Measurements from ENCODE around the gene OR9Q1. TPM values are rescaled to one million over a fixed set of nuclear protein-coding genes. Genes with fewer than 3 reads are reported as not detected.
"Not testable (repeated sequence)": the region's sequence is repeated elsewhere in the genome, so short reads cannot be mapped to it uniquely, and the experiment has no call there.

OR9Q1 gene
- total RNA-seq, 1 donor from 2014 or later: not detected

DNA sequence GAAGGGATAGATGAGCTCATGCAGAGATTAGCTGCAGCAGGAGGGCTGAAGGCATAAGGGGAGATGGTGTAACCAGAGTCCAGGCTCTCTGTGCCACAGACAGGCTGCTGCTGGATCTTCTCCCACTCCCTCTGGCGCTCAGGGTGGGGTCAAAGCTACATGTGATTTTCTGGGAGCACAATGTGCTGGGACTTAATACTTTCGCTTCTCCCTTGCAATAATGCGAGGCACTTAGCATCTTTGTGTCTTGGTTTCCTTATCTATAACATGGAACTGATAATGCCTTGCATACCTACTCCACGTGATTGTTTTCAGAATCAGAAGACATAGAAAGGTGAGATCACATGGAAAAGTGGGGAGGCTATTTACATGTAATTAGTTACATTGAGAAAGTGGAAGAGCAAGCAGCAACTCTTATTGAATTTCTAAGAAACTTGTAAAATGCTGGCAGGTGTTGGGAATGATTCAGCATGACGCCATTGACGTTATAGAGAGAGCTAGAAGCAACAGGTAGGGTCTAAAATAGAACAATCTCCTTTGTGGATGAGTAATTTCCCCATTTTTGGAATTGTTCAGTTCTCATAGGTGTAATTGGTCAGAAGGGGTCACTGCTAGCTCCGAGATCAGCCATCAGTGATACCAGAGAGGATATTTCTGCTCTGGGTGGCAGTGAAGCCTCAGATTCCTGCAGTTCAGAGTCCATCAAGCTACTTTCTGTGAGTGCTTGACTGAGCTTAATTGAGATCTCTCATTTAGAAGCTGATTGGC, 109.8 kb downstream of the OR9Q1 start:
- DNase-seq (ENCODE audit: low read depth, low spot score): no peak

DNA sequence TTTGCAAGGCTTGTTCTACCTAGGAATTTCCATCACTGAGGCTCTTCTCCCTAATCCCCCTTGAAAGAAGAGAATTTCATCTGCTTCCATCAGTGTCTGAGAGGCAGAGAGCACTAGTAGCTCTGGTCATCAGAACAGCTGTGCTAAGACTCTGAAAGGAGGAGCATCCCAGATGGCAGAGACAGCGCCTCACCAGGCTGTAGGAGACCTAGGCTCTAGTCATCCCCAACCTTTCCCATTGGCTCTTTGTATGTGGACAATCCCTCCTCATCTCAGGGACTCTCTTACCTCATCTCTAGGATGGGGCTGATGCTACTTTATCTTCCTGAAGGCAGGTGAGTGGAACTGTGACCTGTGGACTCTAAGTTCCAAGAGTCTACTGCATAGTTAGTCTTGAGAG, 110.5 kb downstream of the OR9Q1 start:
- DNase-seq (ENCODE audit: low read depth, low spot score): no peak

DNA sequence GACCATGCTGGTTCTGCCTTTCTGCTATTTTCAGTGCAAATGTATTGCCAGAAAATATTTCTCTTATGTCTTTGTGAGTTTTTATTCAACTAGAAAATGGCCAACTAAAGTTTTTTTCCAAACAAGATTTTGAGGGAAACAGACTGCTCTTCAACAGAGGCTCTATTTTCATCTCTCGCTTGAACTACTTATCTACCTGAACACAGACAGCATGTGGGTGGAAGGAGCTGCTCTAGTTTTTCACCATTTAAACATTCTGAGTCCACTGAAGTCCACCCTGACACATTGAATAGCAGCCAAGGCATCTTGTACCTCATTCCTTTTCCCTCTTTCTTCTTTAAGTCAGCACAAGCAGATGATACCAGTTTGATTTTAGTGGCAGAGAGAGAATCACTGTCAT, 111.5 kb downstream of the OR9Q1 start:
- no peak for DNase-seq (ENCODE audit: low read depth, low spot score)

DNA sequence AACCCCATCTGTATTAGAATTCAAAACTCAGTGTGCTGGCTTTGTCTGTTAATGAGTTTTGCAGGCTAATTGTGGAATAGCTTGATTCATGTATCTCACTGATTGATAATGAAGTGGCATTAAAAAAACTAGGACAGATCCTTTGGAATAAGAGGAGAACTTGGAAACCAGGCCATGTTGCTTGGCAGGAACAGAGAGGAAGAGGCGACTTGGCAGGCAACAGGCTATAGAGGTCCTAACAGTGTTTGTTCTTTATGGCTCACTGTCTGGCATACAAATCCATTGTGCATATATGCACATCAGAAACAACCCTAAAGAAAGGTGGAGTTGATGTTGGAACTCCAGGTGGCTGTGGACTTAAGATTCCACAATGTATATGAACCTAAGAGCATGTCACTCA, 119.1 kb downstream of the OR9Q1 start:
- DNase-seq (ENCODE audit: low read depth, low spot score): no peak

DNA sequence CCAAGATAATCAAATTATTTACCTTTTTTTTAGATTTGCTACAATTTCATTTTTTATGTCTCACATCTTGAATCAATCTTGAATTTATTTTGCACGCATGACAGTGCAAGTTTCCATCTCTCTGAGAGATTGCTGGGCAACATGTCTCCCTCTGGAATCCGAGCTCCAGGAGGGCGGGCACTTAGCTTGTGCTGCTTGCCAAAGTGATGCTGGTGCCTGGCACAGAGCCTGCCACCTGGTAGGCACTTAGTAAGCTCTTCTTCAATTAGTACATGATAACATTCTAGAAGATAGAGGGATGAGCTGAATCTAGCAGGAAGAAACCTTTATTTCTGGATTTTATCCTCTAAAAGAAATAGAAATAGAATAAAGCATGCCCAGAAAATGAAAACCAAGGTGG, 129.1 kb downstream of the OR9Q1 start:
- DNase-seq (ENCODE audit: low read depth, low spot score): no peak

DNA sequence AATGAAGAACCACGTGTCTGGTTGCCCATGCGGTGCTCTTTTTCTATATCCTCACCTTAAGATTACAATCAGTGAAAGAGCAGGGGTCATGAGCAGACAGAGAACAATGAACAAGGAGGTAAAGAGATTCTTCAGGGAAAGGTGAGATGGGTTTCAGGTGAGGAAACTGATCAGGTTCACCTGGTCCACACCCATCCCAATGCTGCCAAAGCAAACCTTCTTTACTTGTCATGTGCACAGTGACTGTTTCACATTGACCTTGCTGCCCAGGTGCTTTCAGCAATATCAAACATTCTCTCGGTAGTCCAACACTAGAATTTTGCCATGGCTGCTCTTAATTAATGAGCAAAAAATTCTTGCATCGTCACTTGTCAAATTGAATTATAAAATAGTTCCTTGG, 140.7 kb downstream of the OR9Q1 start:
- no peak for DNase-seq (ENCODE audit: low read depth, low spot score)

DNA sequence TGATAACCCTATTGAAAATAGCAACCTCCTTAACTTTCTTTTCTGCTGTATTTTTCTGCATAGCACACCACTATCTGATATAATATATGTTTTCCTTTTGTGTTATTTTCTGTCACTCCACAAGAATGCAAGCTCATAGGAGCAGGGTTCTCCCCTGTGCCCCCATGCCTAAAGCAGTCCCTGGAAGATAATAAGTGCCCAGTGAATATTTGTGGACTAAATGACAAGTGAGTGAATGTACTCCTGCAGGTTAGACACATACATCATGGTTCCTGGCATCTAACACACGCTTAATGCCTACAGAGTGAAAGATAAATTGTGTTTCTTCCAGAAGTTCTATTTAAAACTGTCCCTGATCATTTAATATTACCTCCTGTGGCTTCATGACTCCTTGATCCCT, 141.3 kb downstream of the OR9Q1 start:
- no peak for DNase-seq (ENCODE audit: low read depth, low spot score)

DNA sequence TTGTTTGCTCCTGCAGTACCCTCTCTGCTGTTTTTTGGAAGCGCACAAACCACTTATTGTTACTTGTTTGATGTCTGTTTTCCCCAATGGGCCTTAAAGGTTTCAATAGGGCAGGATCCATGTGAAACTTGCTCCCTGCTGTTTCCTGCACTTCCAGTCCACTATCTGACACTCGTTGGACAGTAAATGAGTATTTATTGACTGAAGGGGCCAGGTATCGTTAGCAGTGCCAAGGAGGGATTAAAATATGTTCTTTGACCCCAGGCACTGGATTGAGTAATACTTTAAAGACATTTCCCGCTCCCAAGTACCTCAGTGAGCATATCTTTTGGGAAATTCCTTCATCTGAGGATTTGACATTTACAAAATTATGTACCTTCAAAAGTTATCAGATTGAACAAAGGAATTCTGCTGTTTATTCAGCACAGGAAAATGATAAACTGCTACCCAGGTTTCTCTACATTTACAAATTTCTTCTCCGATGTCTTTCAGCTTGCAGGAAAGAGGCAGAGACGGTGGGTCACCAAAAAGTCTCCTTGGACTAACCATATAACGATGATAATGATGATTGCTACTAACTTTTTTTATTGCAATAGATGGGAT, 141.9 kb downstream of the OR9Q1 start:
- no peak for DNase-seq (ENCODE audit: low read depth, low spot score)

DNA sequence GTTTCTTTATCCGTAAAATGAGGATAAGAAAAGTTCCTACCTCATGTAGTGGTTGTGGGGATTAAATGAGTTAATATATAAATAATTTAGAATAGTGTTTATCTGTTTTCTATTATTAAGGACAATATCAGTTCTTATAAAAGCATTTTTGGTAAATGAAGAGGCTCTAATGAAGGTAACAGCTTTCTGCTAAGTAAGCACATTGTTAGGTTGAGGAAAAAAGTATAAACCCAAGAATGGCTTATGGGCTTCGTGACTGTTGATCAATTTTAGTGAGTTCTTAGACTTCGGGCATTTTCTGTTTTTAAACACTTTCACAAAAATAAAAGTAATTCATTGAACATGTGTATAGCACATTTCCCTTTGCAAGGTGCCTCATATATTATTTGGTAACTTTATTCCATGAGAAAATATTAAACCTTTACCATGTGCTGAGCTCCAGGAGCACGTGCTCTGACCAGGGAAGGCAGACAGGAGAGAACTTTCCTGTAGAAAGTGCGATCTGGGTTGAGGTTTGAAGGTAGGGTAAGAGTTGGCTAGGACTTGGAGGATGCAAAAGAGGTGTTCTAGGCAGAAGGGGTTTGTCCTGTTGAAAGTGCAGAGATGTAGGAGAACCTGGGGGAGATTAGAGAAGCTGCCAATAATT, 153.9 kb downstream of the OR9Q1 start:
- no peak for DNase-seq (ENCODE audit: low read depth, low spot score)

DNA sequence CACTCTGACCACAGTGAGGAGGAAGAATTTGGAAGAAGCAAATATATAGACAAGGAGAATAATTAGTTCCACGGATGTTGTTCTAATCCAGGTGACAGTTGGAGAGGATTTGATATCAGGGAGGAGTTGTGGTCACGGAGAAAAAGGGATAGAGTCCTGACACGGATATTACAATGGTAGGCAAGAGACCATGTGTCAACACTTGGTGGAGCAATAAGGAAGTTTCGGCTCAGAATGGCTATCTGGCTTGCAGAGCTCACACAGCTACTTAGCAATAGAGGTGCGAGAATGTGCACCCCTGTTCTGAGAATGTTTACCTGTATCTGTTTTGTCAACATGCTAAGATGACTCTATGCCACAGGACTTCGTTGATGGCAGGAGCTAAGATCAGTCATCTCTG, 154.8 kb downstream of the OR9Q1 start:
- DNase-seq (ENCODE audit: low read depth, low spot score): no peak

DNA sequence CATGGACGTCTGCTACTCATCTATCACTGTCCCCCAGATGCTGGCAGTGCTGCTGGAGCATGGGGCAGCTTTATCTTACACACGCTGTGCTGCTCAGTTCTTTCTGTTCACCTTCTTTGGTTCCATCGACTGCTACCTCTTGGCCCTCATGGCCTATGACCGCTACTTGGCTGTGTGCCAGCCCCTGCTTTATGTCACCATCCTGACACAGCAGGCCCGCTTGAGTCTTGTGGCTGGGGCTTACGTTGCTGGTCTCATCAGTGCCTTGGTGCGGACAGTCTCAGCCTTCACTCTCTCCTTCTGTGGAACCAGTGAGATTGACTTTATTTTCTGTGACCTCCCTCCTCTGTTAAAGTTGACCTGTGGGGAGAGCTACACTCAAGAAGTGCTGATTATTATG, 156.0 kb downstream of the OR9Q1 start:
- no peak for DNase-seq (ENCODE audit: low read depth, low spot score)

DNA sequence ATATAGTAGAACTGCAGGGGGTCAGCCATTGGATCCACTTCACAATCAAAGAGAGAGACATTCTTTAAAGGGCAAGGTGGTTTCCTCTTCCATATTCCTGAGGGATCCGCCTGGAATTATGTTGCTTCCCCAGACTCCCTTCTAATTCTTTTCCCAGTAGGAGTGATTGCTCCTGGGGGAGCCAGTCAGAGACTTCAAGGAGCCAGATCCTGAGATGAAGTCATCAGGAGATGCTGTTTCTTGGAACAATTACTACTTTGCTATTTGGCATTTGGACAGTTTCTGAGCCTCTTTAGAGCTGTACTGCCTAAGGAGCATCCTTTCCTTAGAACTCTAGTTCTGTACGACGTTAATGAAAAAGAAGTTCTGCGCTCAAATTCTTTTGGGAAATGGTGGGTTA, 163.3 kb downstream of the OR9Q1 start:
- no peak for DNase-seq (ENCODE audit: low read depth, low spot score)

DNA sequence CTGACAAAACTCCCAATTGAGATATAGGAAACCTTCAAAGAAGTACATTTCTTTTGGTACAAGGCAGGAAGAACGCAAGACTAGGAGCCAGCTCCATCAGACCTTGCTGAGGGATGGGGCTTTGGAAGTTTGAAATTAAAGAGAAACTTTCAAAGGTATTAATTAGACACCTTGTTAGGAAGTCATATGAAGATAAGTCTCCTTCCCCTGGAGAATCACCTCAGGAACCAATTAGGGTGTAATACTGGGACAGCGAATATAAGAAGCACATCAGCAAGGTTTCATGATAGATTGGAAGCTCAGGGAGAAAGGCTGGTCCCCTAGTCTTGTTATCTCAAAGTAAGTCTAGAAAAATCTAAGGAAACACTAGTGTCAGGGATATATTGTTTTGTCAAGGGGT, 165.1 kb downstream of the OR9Q1 start, which contains the start of gene OR9Q2:
Gene OR9Q2, plus strand, starts transcription at position 301 of the 400 bp plus-strand sequence. CDS start 1,421 bp downstream, outside the sequence.
- no peak for DNase-seq (ENCODE audit: low read depth, low spot score)

DNA sequence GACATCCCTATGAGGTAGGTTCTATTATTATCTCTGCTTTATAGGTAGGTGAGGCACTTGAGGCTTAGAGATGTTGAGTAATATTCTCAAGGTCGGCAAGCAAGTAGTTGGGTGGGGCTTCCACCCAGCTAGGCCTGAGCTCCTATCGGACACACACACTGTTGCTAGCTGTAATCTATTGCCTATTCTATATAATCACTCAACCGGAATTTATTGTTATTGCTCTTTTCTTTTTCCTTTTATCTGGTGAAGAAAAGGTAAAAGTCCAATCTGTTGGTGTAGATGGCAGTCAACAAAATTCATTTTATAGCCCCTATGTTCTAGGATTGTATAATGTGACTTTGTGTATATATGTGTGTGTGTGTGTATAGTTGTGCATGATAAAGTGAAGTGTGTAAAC, 168.5 kb downstream of the OR9Q1 start:
- DNase-seq (ENCODE audit: low read depth, low spot score): no peak

DNA sequence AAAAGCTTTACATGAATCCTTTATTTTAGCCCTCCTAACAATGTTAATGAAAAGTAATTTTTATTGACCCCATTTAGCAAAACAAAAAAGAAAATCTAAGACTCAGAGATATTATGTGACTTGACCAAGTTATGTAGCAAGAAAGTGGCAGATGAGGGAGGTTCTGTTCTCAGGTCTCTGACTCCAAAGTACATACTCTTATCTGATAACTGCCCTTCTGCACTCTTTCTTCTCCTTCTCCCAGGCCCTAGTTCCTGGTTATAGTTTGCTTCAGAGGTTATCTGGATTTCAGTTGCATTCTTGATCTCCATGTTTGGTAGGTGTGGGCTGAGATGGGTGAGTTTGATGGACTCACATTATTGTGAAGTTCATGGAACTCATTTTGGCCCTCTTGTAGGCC, 169.7 kb downstream of the OR9Q1 start:
- DNase-seq (ENCODE audit: low read depth, low spot score): no peak

DNA sequence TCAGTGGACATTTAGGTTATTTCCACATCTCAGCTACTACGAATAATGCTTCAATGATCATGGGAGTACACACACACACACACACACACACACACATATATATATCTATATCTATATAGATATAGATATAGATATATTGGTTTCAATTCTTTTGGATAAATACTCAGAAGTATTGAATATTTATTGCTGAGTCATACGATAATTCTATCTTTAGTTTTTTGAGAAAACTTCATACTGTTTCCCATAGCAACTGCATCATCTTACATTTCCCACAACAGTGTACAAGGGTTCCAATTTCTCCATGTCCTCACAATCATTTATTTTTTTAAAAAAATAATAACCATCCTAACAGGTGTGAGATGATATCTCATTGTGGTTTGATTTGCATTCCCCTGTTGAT, 172.3 kb downstream of the OR9Q1 start:
- DNase-seq (ENCODE audit: low read depth, low spot score): no peak

DNA sequence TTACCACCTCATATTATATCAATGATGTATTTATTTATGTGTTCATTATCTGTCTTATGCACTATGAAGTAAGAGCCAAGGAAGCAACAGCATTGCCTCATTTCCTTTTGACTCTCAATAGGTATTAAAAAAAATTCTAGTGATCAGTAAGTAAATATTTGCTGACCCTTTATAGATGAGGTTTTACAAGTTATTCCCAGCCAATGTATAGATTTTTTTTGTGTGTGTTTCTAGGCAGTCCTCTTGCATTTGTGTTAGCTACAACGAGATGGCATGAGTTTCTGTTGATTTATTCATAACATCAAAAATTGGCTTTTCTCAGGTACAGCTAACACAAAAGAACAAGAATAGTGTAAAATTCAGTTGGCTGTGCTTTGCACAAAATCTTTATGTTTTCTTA, 175.6 kb downstream of the OR9Q1 start:
- DNase-seq (ENCODE audit: low read depth, low spot score): no peak

DNA sequence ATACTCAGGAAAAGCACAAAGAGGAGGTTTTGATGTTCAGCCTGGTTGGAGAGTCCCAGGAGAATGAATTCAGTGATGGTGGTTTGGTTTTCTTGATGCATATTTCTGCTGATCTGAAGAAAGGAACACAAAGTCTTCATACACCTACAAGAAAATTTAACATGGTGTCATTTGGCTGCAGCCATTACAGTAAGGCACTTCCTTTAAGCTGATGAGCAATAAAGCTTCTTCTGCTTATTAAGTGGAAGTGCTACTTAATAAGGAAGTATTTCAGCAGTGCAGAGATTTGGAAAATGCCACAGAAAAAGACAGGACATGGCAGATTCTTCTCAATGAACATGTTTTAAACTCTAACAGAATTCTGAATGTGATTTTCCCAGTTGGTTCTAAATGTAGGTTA, 180.4 kb downstream of the OR9Q1 start, which contains the start of gene OR1S2:
Gene OR1S2, minus strand, starts transcription at position 101 of the 400 bp plus-strand sequence. Its CDS starts 0 bp downstream, at position 101.
- DNase-seq (ENCODE audit: low read depth, low spot score): no peak

DNA sequence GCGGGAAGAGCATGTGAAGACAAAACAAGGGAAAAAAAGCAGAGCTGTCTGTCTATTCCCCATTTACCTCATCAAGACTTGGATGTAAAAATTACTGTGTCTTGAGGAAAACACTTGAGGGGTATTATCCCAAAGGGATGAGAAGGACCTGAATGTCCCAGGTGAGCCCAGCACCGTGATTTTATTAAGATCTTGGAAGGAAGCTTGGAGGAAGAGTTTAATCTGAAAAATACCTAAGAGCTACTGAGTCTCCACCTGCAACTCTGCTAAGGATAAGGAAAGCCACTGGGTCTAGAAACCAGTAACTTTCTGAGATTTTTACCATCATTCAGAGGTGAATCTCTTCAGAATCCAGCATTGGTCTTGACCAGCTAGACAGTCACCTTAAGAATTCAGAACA, 188.7 kb downstream of the OR9Q1 start, which contains the start of gene OR1S1:
Gene OR1S1, plus strand, starts transcription at position 301 of the 400 bp plus-strand sequence.
- DNase-seq (ENCODE audit: low read depth, low spot score): not testable (repeated sequence)

DNA sequence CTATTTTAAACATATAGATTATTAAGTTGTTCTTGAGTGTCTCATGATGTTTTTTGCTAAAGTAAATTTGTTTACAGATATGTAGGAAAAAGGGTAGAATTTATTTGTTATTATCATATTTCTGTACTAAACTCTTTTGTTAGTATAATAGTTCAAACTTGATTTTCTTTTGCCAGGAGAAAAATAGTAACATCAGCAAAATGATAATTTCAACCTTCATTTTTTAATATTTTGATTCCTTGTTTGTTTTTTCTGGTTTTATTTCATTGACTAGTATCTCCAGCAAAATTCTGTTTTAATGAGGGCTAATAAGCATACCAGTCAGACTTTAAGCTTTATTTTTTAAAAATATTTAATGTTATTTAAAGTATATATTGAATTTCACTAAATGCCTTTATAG, 192.8 kb downstream of the OR9Q1 start:
- DNase-seq (ENCODE audit: low read depth, low spot score): no peak

DNA sequence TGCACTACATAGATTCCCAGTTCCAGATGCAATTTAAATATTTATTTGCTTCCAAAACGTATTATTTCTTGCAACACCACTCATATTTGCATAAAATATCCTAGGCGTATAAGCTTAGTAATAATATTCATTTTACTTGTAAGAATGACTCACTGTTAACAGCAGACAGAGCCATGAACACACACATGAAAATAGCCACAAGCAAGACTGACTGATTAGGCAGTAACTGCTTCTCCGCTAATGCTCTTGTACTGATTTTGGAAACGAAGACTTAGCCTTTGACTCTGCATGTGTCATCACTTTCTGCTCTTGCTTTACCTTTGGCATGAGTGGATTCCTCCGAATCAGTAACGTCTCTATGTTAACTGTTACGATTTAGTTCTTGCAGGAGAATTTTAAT, 199.0 kb downstream of the OR9Q1 start:
- no peak for DNase-seq (ENCODE audit: low read depth, low spot score)

DNA sequence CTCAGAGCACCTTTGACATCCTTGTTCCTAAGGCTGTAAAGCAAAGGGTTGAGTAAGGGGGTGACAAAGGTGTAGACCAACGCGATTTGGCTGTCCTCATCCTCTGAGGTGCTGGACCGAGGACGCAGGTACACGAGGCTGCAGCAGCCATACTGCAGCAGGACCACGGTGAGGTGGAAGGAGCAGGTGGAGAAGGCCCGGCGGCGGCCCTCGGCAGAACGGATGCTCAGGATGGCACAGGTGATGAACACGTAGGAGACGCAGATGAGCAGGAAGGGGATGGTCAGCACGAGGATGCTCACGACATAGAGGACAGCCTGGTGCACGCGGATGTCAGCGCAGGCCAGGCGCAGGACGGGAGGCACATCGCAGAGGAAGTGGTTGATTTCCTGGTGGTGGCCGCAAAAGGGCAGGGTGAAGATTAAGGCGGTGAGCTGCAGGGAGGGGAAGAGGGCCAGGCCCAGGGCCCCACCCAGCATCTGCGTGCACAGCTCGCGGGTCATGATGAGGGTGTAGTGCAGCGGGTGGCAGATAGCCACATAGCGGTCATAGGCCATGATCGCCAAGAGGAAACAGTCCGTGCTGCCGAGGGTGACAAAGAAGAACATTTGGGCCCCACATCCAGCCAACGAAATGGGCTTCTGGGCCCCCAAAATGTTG, 204.4 kb downstream of the OR9Q1 start:
- DNase-seq (ENCODE audit: low read depth, low spot score): no peak

Measured in pulmonary artery endothelial cell (primary cell).